HCT116 (cell line): ENCODE measurements around the gene SUGCT. TPM values are rescaled to one million over a fixed set of nuclear protein-coding genes. Genes with fewer than 3 reads are reported as not detected.

Experiments
- ATAC-seq: fragments of 200-7000 bp; cut with Tn5 transposase; 2 replicates; pipeline ENCODE4 v1.9.1; 2020; ENCODE audit warnings: mild to moderate bottlenecking, moderate library complexity
- BruUV-seq: library from RNA; stranded (reverse); fragments of 400-500 nt; replicated peaks from 2 replicates; lab custom pipeline; 2021; lab: Mats Ljungman, UMichigan
- CTCF ChIA-PET: fragments of 300-600 bp; sonication (Branson Sonifier 250); formaldehyde crosslinking; loops from one replicate; lab custom pipeline; 2021; ENCODE audit warnings: antibody characterized with exemption; lab: Charles Lee
- POLR2A ChIA-PET: fragments of 300-600, 350-600 bp; sonication (Branson Sonifier 250); formaldehyde crosslinking; loops from one replicate; lab custom pipeline; 2021; ENCODE audit warnings: antibody characterized with exemption; lab: Charles Lee
- RAD21 ChIA-PET, 2 experiments: fragments of 300-600 bp; sonication (Branson Sonifier 250); formaldehyde crosslinking; loops; one replicate each; lab custom pipeline; 2023; ENCODE audit warnings: low total read pairs in 2 of 2; ENCODE audit not compliant: uncharacterized antibody in 2 of 2, unreplicated experiment in 2 of 2, low non-redundant PET in 1 of 2; lab: Charles Lee
- DNase-seq: peaks from one replicate; pipeline ENCODE4 v3.0.0-alpha.2; 2010; ENCODE audit warnings: low read depth, low spot score
- H2AFZ ChIP-seq: fragments of 200-600 bp; shearing (Covaris generic), sonication (generic); 2 replicates; pipeline ENCODE4 v1.6.1; 2017; ENCODE audit warnings: low read depth, mixed run types, mixed read lengths, antibody characterized with exemption, low read length; ENCODE audit not compliant: poor library complexity, severe bottlenecking
- H3K27ac ChIP-seq: 2 replicates; pipeline ENCODE4 v1.5.1; 2012; ENCODE audit warnings: low read depth, low read length
- H3K27me3 ChIP-seq: fragments of 200-600 bp; sonication (generic); 2 replicates; pipeline ENCODE4 v1.6.1; 2016; ENCODE audit warnings: mixed run types, low read length, mixed read lengths; ENCODE audit not compliant: insufficient read depth
- H3K36me3 ChIP-seq, 2 experiments: fragments of 200-500 bp in 1 of 2; fragments of 200-600 bp in 1 of 2; sonication (Bioruptor generic) in 1 of 2; sonication (generic) in 1 of 2; 2 replicates each; pipeline versions ENCODE4 v1.5.1 to v1.6.1; 2014 to 2016; ENCODE audit warnings: low read length in 2 of 2, inconsistent platforms in 1 of 2, mixed read lengths in 1 of 2, mixed run types in 1 of 2; ENCODE audit not compliant: insufficient read depth in 2 of 2, control insufficient read depth in 1 of 2
- H3K4me1 ChIP-seq, 2 experiments: fragments of 200-600 bp in 1 of 2; sonication (generic) in 1 of 2; 2 replicates each; pipeline versions ENCODE4 v1.5.1 to v1.6.1; 2012 to 2017; ENCODE audit warnings: low read length in 2 of 2, inconsistent platforms in 1 of 2, mild to moderate bottlenecking in 1 of 2, mixed read lengths in 1 of 2, mixed run types in 1 of 2, moderate library complexity in 1 of 2; ENCODE audit not compliant: insufficient read depth in 2 of 2, control insufficient read depth in 1 of 2
- H3K4me2 ChIP-seq: fragments of 200-600 bp; sonication (generic); 2 replicates; pipeline ENCODE4 v1.6.1; 2017; ENCODE audit warnings: mixed run types, low read length, mixed read lengths
- H3K4me3 ChIP-seq, 2 experiments: fragments of 200-600 bp in 1 of 2; sonication (generic) in 1 of 2; replicated peaks in 1 of 2; 2 replicates each; pipeline ENCODE4 v1.5.1; 2011 to 2016; ENCODE audit warnings: low read length in 2 of 2, control low read depth in 1 of 2, low read depth in 1 of 2, mild to moderate bottlenecking in 1 of 2, mixed read lengths in 1 of 2, mixed run types in 1 of 2
- H3K79me2 ChIP-seq: fragments of 200-600 bp; sonication (generic); 2 replicates; pipeline ENCODE4 v1.6.1; 2017; ENCODE audit warnings: mild to moderate bottlenecking, mixed run types, low read length, moderate library complexity, mixed read lengths; ENCODE audit not compliant: insufficient read depth
- H3K9ac ChIP-seq: fragments of 200-600 bp; sonication (generic); 2 replicates; pipeline ENCODE4 v1.6.1; 2016; ENCODE audit warnings: low read length, mixed read lengths
- H3K9me2 ChIP-seq: fragments of 200-600 bp; sonication (generic), shearing (Covaris generic); 2 replicates; pipeline ENCODE4 v1.6.1; 2017; ENCODE audit warnings: mixed run types, mild to moderate bottlenecking, moderate library complexity; ENCODE audit not compliant: insufficient read depth
- H3K9me3 ChIP-seq, 2 experiments: fragments of 200-500 bp in 1 of 2; fragments of 200-600 bp in 1 of 2; sonication (Bioruptor generic) in 1 of 2; sonication (generic) in 1 of 2; 2 replicates each; pipeline ENCODE4 v1.6.1; 2014 to 2017; ENCODE audit warnings: low read length in 2 of 2, mixed read lengths in 2 of 2, inconsistent platforms in 1 of 2, low read depth in 1 of 2, mild to moderate bottlenecking in 1 of 2, mixed run types in 1 of 2, moderate library complexity in 1 of 2; ENCODE audit not compliant: control insufficient read depth in 1 of 2, insufficient read depth in 1 of 2
- H4K20me1 ChIP-seq: fragments of 200-600 bp; sonication (generic), shearing (Covaris generic); 2 replicates; pipeline ENCODE4 v1.6.1; 2017; ENCODE audit warnings: mixed run types, mild to moderate bottlenecking, moderate library complexity; ENCODE audit not compliant: insufficient read depth
- CBX3 ChIP-seq: IDR thresholded peaks from 2 replicates; pipeline ENCODE4 v1.6.1; 2012; ENCODE audit warnings: low read depth
- EZH2 ChIP-seq: fragments of 200-600 bp; sonication (generic); IDR thresholded peaks from 2 replicates; pipeline ENCODE4 v1.6.1; 2017; ENCODE audit warnings: antibody characterized with exemption, mixed run types
- POLR2A ChIP-seq: IDR thresholded peaks from 2 replicates; pipeline ENCODE4 v1.7.0; 2011; ENCODE audit warnings: borderline replicate concordance; ENCODE audit not compliant: insufficient read depth, insufficient read length; ENCODE audit errors: extremely low read depth
- POLR2AphosphoS5 ChIP-seq: IDR thresholded peaks from 2 replicates; pipeline ENCODE4 v1.6.1; 2011; ENCODE audit warnings: mild to moderate bottlenecking, low read depth, low read length, moderate library complexity
- RAD21 ChIP-seq: IDR thresholded peaks from 2 replicates; pipeline ENCODE4 v1.6.1; 2012; ENCODE audit warnings: low read depth, mild to moderate bottlenecking
- SIN3A ChIP-seq: IDR thresholded peaks from 2 replicates; pipeline ENCODE4 v1.6.1; 2012; ENCODE audit warnings: low read depth
- SRF ChIP-seq: IDR thresholded peaks from 2 replicates; pipeline ENCODE4 v1.6.1; 2012; ENCODE audit warnings: low read depth
- YY1 ChIP-seq: IDR thresholded peaks from 2 replicates; pipeline ENCODE4 v1.6.1; 2011; ENCODE audit warnings: low read length, low read depth, moderate library complexity, mild to moderate bottlenecking; ENCODE audit not compliant: insufficient replicate concordance; ENCODE audit errors: extremely low read depth
- intact Hi-C: fragments of 100-400 bp; cut with micrococcal nuclease; formaldehyde crosslinking; loops from 2 replicates; pipeline ENCODE4 v1.10.0; 2022
- total RNA-seq: library from RNA; stranded (reverse); gene quantifications from one replicate; pipeline ENCODE4 v1.2.1, GENCODE V29; 2021; ENCODE audit not compliant: unreplicated experiment
- TF ChIP-seq, protein P1 (sequence below), 3 experiments: fragments of 200-600 bp in 1 of 3; sonication (generic) in 1 of 3; IDR thresholded peaks in 2 of 3; conservative IDR thresholded peaks in 1 of 3; 2 replicates each; pipeline ENCODE4 v1.5.1; 2012 to 2017; ENCODE audit warnings: low read depth in 2 of 3, low read length in 2 of 3, antibody characterized with exemption in 1 of 3, borderline replicate concordance in 1 of 3, control low read depth in 1 of 3, mild to moderate bottlenecking in 1 of 3, mixed read lengths in 1 of 3, mixed run types in 1 of 3, moderate library complexity in 1 of 3; ENCODE audit not compliant: insufficient read depth in 1 of 3
- TF ChIP-seq, protein P2 (sequence below): IDR thresholded peaks from 2 replicates; pipeline ENCODE4 v1.6.1; 2012; ENCODE audit warnings: low read depth

SUGCT gene
- total RNA-seq, 1 experiment from 2014 or later: 4.4 TPM

DNA sequence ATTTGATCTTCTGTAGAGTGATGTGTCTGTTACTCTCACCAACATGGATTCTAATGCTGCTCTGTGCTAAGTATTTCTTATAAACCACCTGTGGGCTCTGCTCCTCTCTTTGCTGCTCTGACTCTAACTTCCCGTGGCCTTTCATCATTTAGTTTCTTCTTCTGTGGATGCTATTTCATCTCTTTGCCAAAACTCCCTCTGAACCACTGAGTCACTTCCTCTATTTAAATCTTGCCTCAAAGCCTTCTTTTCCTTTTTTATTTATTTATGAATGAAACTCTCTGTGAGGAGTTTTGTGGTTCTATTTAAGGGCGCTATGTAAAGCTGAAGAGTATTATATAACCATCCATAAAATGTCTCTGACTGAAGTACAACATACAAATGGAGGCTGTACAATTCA lies 538.5 kb downstream of the SUGCT start:
- ChIA-PET CTCF (no interaction called here), POLR2A (no interaction called here), RAD21 (no interaction called here)
- no peak for TF ChIP-seq SRF
- TF ChIP-seq RAD21: no peak
- no peak for TF ChIP-seq YY1
- TF ChIP-seq POLR2AphosphoS5: no peak
- no peak for TF ChIP-seq SIN3A
- TF ChIP-seq EZH2: no peak
- TF ChIP-seq, protein P1, sequence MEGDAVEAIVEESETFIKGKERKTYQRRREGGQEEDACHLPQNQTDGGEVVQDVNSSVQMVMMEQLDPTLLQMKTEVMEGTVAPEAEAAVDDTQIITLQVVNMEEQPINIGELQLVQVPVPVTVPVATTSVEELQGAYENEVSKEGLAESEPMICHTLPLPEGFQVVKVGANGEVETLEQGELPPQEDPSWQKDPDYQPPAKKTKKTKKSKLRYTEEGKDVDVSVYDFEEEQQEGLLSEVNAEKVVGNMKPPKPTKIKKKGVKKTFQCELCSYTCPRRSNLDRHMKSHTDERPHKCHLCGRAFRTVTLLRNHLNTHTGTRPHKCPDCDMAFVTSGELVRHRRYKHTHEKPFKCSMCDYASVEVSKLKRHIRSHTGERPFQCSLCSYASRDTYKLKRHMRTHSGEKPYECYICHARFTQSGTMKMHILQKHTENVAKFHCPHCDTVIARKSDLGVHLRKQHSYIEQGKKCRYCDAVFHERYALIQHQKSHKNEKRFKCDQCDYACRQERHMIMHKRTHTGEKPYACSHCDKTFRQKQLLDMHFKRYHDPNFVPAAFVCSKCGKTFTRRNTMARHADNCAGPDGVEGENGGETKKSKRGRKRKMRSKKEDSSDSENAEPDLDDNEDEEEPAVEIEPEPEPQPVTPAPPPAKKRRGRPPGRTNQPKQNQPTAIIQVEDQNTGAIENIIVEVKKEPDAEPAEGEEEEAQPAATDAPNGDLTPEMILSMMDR (IDR thresholded peaks at IDR 0.05 in 2 of 3, conservative IDR thresholded peaks at IDR 0.05 in 1 of 3; ENCODE audit: borderline replicate concordance in 1 of 3, insufficient read depth in 1 of 3, low read depth in 2 of 3, low read length in 2 of 3): no peak
- TF ChIP-seq CBX3: no peak
- TF ChIP-seq POLR2A: no peak
- TF ChIP-seq, protein P2, sequence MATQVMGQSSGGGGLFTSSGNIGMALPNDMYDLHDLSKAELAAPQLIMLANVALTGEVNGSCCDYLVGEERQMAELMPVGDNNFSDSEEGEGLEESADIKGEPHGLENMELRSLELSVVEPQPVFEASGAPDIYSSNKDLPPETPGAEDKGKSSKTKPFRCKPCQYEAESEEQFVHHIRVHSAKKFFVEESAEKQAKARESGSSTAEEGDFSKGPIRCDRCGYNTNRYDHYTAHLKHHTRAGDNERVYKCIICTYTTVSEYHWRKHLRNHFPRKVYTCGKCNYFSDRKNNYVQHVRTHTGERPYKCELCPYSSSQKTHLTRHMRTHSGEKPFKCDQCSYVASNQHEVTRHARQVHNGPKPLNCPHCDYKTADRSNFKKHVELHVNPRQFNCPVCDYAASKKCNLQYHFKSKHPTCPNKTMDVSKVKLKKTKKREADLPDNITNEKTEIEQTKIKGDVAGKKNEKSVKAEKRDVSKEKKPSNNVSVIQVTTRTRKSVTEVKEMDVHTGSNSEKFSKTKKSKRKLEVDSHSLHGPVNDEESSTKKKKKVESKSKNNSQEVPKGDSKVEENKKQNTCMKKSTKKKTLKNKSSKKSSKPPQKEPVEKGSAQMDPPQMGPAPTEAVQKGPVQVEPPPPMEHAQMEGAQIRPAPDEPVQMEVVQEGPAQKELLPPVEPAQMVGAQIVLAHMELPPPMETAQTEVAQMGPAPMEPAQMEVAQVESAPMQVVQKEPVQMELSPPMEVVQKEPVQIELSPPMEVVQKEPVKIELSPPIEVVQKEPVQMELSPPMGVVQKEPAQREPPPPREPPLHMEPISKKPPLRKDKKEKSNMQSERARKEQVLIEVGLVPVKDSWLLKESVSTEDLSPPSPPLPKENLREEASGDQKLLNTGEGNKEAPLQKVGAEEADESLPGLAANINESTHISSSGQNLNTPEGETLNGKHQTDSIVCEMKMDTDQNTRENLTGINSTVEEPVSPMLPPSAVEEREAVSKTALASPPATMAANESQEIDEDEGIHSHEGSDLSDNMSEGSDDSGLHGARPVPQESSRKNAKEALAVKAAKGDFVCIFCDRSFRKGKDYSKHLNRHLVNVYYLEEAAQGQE: no peak
- H3K27ac ChIP-seq: no peak overlapping the region
- DNase-seq: no peak
- no peaks in the 10 kb centered on the region for H3K9me3 ChIP-seq
- H3K9ac ChIP-seq: no peak overlapping the region
- no peak overlapping the region for H3K4me2 ChIP-seq
- no peak for ATAC-seq
- no TSS peak for BruUV-seq
- H3K9me2 ChIP-seq: no peaks in the 10 kb centered on the region
- no peaks in the 10 kb centered on the region for H3K36me3 ChIP-seq
- H3K4me3 ChIP-seq: no peak overlapping the region
- peaks cover 10% of the 10 kb centered on the region for H3K27me3 ChIP-seq
- no peaks in the 10 kb centered on the region for H3K79me2 ChIP-seq
- no peaks in the 10 kb centered on the region for H3K4me1 ChIP-seq
- no peaks in the 10 kb centered on the region for H4K20me1 ChIP-seq
- intact Hi-C loops: no loop called here
- H2AFZ ChIP-seq: no peak overlapping the region
